WTC11 (cell line): ENCODE measurements around the gene PMEPA1. TPM values are rescaled to one million over a fixed set of nuclear protein-coding genes. Genes with fewer than 3 reads are reported as not detected.

Experiments used
- ATAC-seq: fragments of 200-7000 bp; cut with Tn5 transposase; 2 replicates; pipeline ENCODE4 v1.10.0; 2021; ENCODE audit warnings: mild to moderate bottlenecking, moderate library complexity
- CTCF ChIA-PET: fragments of 300-600 bp; sonication (Branson Sonifier 250); formaldehyde crosslinking; loops from one replicate; lab custom pipeline; 2021; ENCODE audit warnings: antibody characterized with exemption; lab: Charles Lee
- POLR2A ChIA-PET: fragments of 350-600 bp; sonication (Branson Sonifier 250); formaldehyde crosslinking; loops from one replicate; lab custom pipeline; 2021; ENCODE audit warnings: antibody characterized with exemption; lab: Charles Lee
- DNase-seq: peaks from one replicate; pipeline ENCODE4 v3.0.0; 2021; ENCODE audit warnings: low spot score
- H3K27ac Mint-ChIP-seq: 2 replicates; pipeline ENCODE4 v1.8.0; 2021; ENCODE audit warnings: mixed read lengths
- H3K27me3 Mint-ChIP-seq: 2 replicates; pipeline ENCODE4 v1.8.0; 2021; ENCODE audit warnings: low read depth, mild to moderate bottlenecking, moderate library complexity, mixed read lengths
- H3K36me3 Mint-ChIP-seq: 2 replicates; pipeline ENCODE4 v1.8.0; 2021; ENCODE audit warnings: mixed read lengths
- H3K4me1 Mint-ChIP-seq: 2 replicates; pipeline ENCODE4 v1.8.0; 2022; ENCODE audit warnings: mixed read lengths
- H3K4me3 Mint-ChIP-seq: 2 replicates; pipeline ENCODE4 v1.8.0; 2021; ENCODE audit warnings: mild to moderate bottlenecking, moderate library complexity, mixed read lengths
- H3K9me3 Mint-ChIP-seq: 2 replicates; pipeline ENCODE4 v1.8.0; 2021; ENCODE audit warnings: mixed read lengths
- AFF4 ChIP-seq: sonication (generic); formaldehyde crosslinking; IDR thresholded peaks from 2 replicates; pipeline ENCODE4 v1.8.1; 2023; ENCODE audit warnings: mild to moderate bottlenecking, missing genetic modification reagents, borderline replicate concordance
- ATF1 ChIP-seq: sonication (generic); formaldehyde crosslinking; IDR thresholded peaks from 2 replicates; pipeline ENCODE4 v1.8.1; 2023; ENCODE audit warnings: mild to moderate bottlenecking, moderate library complexity, missing genetic modification reagents
- ATF6 ChIP-seq: sonication (generic); formaldehyde crosslinking; IDR thresholded peaks from 2 replicates; pipeline ENCODE4 v1.8.1; 2023; ENCODE audit warnings: mild to moderate bottlenecking, missing genetic modification reagents
- CREB1 ChIP-seq: sonication (generic); formaldehyde crosslinking; IDR thresholded peaks from 2 replicates; pipeline ENCODE4 v1.8.0; 2023; ENCODE audit warnings: mild to moderate bottlenecking, missing genetic modification reagents
- CREM ChIP-seq: sonication (generic); formaldehyde crosslinking; IDR thresholded peaks from 2 replicates; pipeline ENCODE4 v1.8.1; 2022; ENCODE audit warnings: mild to moderate bottlenecking, missing genetic modification reagents, moderate library complexity
- E2F4 ChIP-seq: sonication (generic); formaldehyde crosslinking; IDR thresholded peaks from 2 replicates; pipeline ENCODE4 v1.8.1; 2022; ENCODE audit warnings: low read depth, mild to moderate bottlenecking, moderate library complexity, missing genetic modification reagents, borderline replicate concordance
- ELF4 ChIP-seq: sonication (generic); formaldehyde crosslinking; IDR thresholded peaks from 2 replicates; pipeline ENCODE4 v1.8.1; 2022; ENCODE audit warnings: low read depth, mild to moderate bottlenecking, moderate library complexity, missing genetic modification reagents
- EMX1 ChIP-seq: fragments of 250-450 bp; sonication (Bioruptor Pico); IDR thresholded peaks from 2 replicates; pipeline ENCODE4 v1.8.0; 2021; ENCODE audit warnings: mild to moderate bottlenecking
- ERG ChIP-seq: fragments of 250-450 bp; sonication (Bioruptor Pico); IDR thresholded peaks from 2 replicates; pipeline ENCODE4 v1.8.0; 2021; ENCODE audit warnings: mild to moderate bottlenecking
- ESRRA ChIP-seq: sonication (generic); formaldehyde crosslinking; IDR thresholded peaks from 2 replicates; pipeline ENCODE4 v1.8.1; 2022; ENCODE audit warnings: mild to moderate bottlenecking, missing genetic modification reagents, borderline replicate concordance
- GTF2I ChIP-seq: fragments of 250-450 bp; sonication (Bioruptor Pico); conservative IDR thresholded peaks from 2 replicates; pipeline ENCODE4 v1.4.0; 2021; ENCODE audit warnings: mild to moderate bottlenecking
- HMGXB4 ChIP-seq: sonication (generic); formaldehyde crosslinking; IDR thresholded peaks from 2 replicates; pipeline ENCODE4 v1.8.1; 2023; ENCODE audit warnings: mild to moderate bottlenecking, moderate library complexity, missing genetic modification reagents
- PREB ChIP-seq: sonication (generic); formaldehyde crosslinking; IDR thresholded peaks from 2 replicates; pipeline ENCODE4 v1.8.1; 2022; ENCODE audit warnings: mild to moderate bottlenecking, missing genetic modification reagents, moderate library complexity, borderline replicate concordance
- RELA ChIP-seq: sonication (generic); formaldehyde crosslinking; IDR thresholded peaks from 2 replicates; pipeline ENCODE4 v1.8.1; 2022; ENCODE audit warnings: missing genetic modification reagents, mild to moderate bottlenecking, borderline replicate concordance
- TEAD1 ChIP-seq: sonication (generic); formaldehyde crosslinking; IDR thresholded peaks from 2 replicates; pipeline ENCODE4 v1.8.0; 2022; ENCODE audit warnings: mild to moderate bottlenecking, missing genetic modification reagents
- ZNF138 ChIP-seq: sonication (generic); formaldehyde crosslinking; conservative IDR thresholded peaks from 2 replicates; pipeline ENCODE4 v1.8.1; 2022; ENCODE audit warnings: mild to moderate bottlenecking, moderate library complexity, missing genetic modification reagents
- ZNF396 ChIP-seq: fragments of 250-450 bp; sonication (Bioruptor Pico); IDR thresholded peaks from 2 replicates; pipeline ENCODE4 v1.8.0; 2021; ENCODE audit warnings: mild to moderate bottlenecking, moderate library complexity, borderline replicate concordance
- ZNF512 ChIP-seq: sonication (generic); formaldehyde crosslinking; IDR thresholded peaks from 2 replicates; pipeline ENCODE4 v1.8.1; 2022; ENCODE audit warnings: missing genetic modification reagents, borderline replicate concordance
- ZNF532 ChIP-seq: fragments of 250-450 bp; sonication (Bioruptor Pico); IDR thresholded peaks from 2 replicates; pipeline ENCODE4 v1.9.0; 2021; ENCODE audit warnings: mild to moderate bottlenecking, borderline replicate concordance
- total RNA-seq: library from RNA; stranded (reverse); gene quantifications from 3 replicates; pipeline ENCODE4 v1.2.3, GENCODE V29; 2021

PMEPA1 gene
- total RNA-seq, 1 experiment from 2014 or later = 40.6 TPM

- POLR2A ChIA-PET = no interaction called here
- H3K27ac Mint-ChIP-seq = peak overlapping the region; percentile 74
- peaks cover 19% of the 10 kb centered on the region; the same call in 1 of the 2 replicates for H3K36me3 Mint-ChIP-seq
- CTCF ChIA-PET = interaction anchor here (1.3 kb wide), 1 partner anchor 39 kb away, joined by 4 read pairs; no protein-coding TSS in a partner anchor
- DNase-seq = peak; percentile 6
- ATAC-seq = no peak
- no peak overlapping the region for H3K4me3 Mint-ChIP-seq
- no peak for TF ChIP-seq EMX1
- no peak for TF ChIP-seq TEAD1
- TF ChIP-seq ATF6 (CRISPR knock-in tag) = no peak
- no peak for TF ChIP-seq ZNF138 (CRISPR knock-in tag)
- TF ChIP-seq ZNF396 (CRISPR knock-in tag) = no peak
- TF ChIP-seq ERG (CRISPR knock-in tag) = no peak
- no peak for TF ChIP-seq GTF2I (CRISPR knock-in tag)
- no peak for TF ChIP-seq CREB1 (CRISPR knock-in tag)
- no peak for TF ChIP-seq ZNF532
- no peak for TF ChIP-seq ESRRA (CRISPR knock-in tag)
- no peak for TF ChIP-seq E2F4 (CRISPR knock-in tag)
- no peak for TF ChIP-seq HMGXB4 (CRISPR knock-in tag)
- no peak for TF ChIP-seq CREM
- no peak for TF ChIP-seq RELA
- no peak for TF ChIP-seq ELF4 (CRISPR knock-in tag)
- no peak for TF ChIP-seq AFF4
- no peak for TF ChIP-seq PREB (CRISPR knock-in tag)
- TF ChIP-seq ATF1 (CRISPR knock-in tag) = no peak
- no peak for TF ChIP-seq ZNF512
- H3K4me1 Mint-ChIP-seq = peaks cover 27% of the 10 kb centered on the region
- no peaks in the 10 kb centered on the region for H3K27me3 Mint-ChIP-seq
- H3K9me3 Mint-ChIP-seq = no peaks in the 10 kb centered on the region
These were observed 47.9 kb downstream of the PMEPA1 start for GRCh38 chr20:57661746-57662455.
